ENCODE data around the gene ZNF79.

Gene ZNF79

DNA sequence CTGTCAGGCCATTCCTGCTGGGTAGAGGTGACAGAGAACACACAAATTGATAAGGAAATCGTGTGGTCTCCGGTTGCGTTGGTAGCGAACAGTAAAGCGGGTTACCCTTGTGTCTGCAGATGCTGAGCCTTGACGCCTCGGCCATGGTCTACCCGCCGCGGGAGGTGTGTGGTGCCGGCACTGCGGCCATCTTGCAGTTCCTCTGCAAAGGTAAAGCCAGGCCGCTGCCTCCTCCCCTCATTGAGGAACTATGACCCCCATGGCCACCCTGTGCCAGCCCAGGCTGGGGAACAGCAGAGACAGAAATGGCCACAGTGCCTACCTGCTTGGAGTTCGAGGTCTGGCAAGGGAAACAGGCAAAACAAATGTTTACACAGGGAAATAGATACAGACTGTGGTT lies 43.4 kb downstream of the ZNF79 start:
- Histone ChIP-seq H4K20me1 (ENCODE audit: low read depth, low read length) (no peaks in the 10 kb centered on the region), H3K9me3 (ENCODE audit: insufficient read depth, low read length) (no peaks in the 10 kb centered on the region), H2AFZ (ENCODE audit: low read depth, low read length, severe bottlenecking) (no peak overlapping the region), H3K4me3 (ENCODE audit: insufficient read depth, low read length, poor library complexity, severe bottlenecking) (no peak overlapping the region), H3F3A (ENCODE audit: insufficient read depth) (no peaks in the 10 kb centered on the region), H3K9me2 (replicated peaks; ENCODE audit: insufficient read depth, low read length) (no peaks in the 10 kb centered on the region), H3K79me2 (ENCODE audit: insufficient read depth, low read length) (no peaks in the 10 kb centered on the region), H3K27me3 (ENCODE audit: low read length) (no peaks in the 10 kb centered on the region), H3K9ac (ENCODE audit: low read length) (no peak overlapping the region), H3K27ac (ENCODE audit: low read depth, low read length) (no peak overlapping the region), H3K4me2 (ENCODE audit: low read depth, low read length, poor library complexity, severe bottlenecking) (no peak overlapping the region), H3K36me3 (ENCODE audit: low read length) (no peaks in the 10 kb centered on the region)
- TF ChIP-seq CTCF (IDR thresholded peaks at IDR 0.05; ENCODE audit: insufficient read depth, low read length, poor library complexity, severe bottlenecking) (no peak), EZH2phosphoT487 (conservative IDR thresholded peaks at IDR 0.05; ENCODE audit: low read length) (no peak)

GRCh38 chr9:127470662-127471061 lies 46.5 kb downstream of the ZNF79 start:
- Histone ChIP-seq H3K4me3 (ENCODE audit: insufficient read depth, low read length, poor library complexity, severe bottlenecking) (no peak overlapping the region), H3K9me3 (ENCODE audit: insufficient read depth, low read length) (no peaks in the 10 kb centered on the region), H4K20me1 (ENCODE audit: low read depth, low read length) (no peaks in the 10 kb centered on the region), H3K36me3 (ENCODE audit: low read length) (no peaks in the 10 kb centered on the region), H3K79me2 (ENCODE audit: insufficient read depth, low read length) (no peaks in the 10 kb centered on the region), H3K27me3 (ENCODE audit: low read length) (no peaks in the 10 kb centered on the region), H3K4me2 (ENCODE audit: low read depth, low read length, poor library complexity, severe bottlenecking) (no peak overlapping the region), H2AFZ (ENCODE audit: low read depth, low read length, severe bottlenecking) (no peak overlapping the region), H3F3A (ENCODE audit: insufficient read depth) (no peaks in the 10 kb centered on the region), H3K9ac (ENCODE audit: low read length) (no peak overlapping the region), H3K9me2 (replicated peaks; ENCODE audit: insufficient read depth, low read length) (no peaks in the 10 kb centered on the region), H3K27ac (ENCODE audit: low read depth, low read length) (no peak overlapping the region)
- TF ChIP-seq EZH2phosphoT487 (conservative IDR thresholded peaks at IDR 0.05; ENCODE audit: low read length) (no peak), CTCF (IDR thresholded peaks at IDR 0.05; ENCODE audit: insufficient read depth, low read length, poor library complexity, severe bottlenecking) (no peak)

- no peaks in the 10 kb centered on the region for H3K79me2 ChIP-seq (ENCODE audit: insufficient read depth, low read length)
- no peak overlapping the region for H3K4me2 ChIP-seq (ENCODE audit: low read depth, low read length, poor library complexity, severe bottlenecking)
- TF ChIP-seq EZH2phosphoT487 (conservative IDR thresholded peaks at IDR 0.05; ENCODE audit: low read length) (no peak), CTCF (IDR thresholded peaks at IDR 0.05; ENCODE audit: insufficient read depth, low read length, poor library complexity, severe bottlenecking) (no peak)
- no peak overlapping the region for H3K4me3 ChIP-seq (ENCODE audit: insufficient read depth, low read length, poor library complexity, severe bottlenecking)
- H3K9ac ChIP-seq (ENCODE audit: low read length): no peak overlapping the region
- H3F3A ChIP-seq (ENCODE audit: insufficient read depth): no peaks in the 10 kb centered on the region
- H2AFZ ChIP-seq (ENCODE audit: low read depth, low read length, severe bottlenecking): no peak overlapping the region
- no peaks in the 10 kb centered on the region for H4K20me1 ChIP-seq (ENCODE audit: low read depth, low read length)
- H3K36me3 ChIP-seq (ENCODE audit: low read length): no peaks in the 10 kb centered on the region
- H3K9me3 ChIP-seq (ENCODE audit: insufficient read depth, low read length): no peaks in the 10 kb centered on the region
- H3K9me2 ChIP-seq (replicated peaks; ENCODE audit: insufficient read depth, low read length): no peaks in the 10 kb centered on the region
- H3K27me3 ChIP-seq (ENCODE audit: low read length): no peaks in the 10 kb centered on the region
- H3K27ac ChIP-seq (ENCODE audit: low read depth, low read length): no peak overlapping the region
These were observed 49.3 kb downstream of the ZNF79 start for GRCh38 chr9:127473501-127473900.

DNA sequence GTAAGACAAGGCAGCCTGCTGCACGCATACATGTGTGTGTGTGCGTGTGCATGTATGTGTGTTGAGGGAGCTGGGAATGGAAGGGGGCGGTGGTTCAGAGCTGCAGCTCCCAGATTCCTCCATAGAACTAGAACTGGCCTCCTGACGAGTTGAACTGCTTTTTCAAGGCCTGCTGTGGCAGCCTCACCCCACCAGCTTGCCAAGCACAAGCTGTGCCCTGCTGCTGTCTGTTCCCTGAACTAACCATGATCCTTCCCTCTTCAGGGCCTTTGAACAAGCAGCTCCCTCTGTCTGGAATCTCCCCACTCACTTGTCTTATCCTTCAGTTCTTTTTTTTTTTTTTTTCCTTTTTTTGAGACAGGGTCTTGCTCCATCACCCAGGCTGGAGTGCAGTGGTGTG lies 49.8 kb downstream of the ZNF79 start:
- Histone ChIP-seq H3K27ac (ENCODE audit: low read depth, low read length) (no peak overlapping the region), H3K36me3 (ENCODE audit: low read length) (no peaks in the 10 kb centered on the region), H3F3A (ENCODE audit: insufficient read depth) (no peaks in the 10 kb centered on the region), H4K20me1 (ENCODE audit: low read depth, low read length) (no peaks in the 10 kb centered on the region), H3K9me3 (ENCODE audit: insufficient read depth, low read length) (no peaks in the 10 kb centered on the region), H3K9me2 (replicated peaks; ENCODE audit: insufficient read depth, low read length) (no peaks in the 10 kb centered on the region), H3K79me2 (ENCODE audit: insufficient read depth, low read length) (no peaks in the 10 kb centered on the region), H2AFZ (ENCODE audit: low read depth, low read length, severe bottlenecking) (no peak overlapping the region), H3K9ac (ENCODE audit: low read length) (no peak overlapping the region), H3K4me3 (ENCODE audit: insufficient read depth, low read length, poor library complexity, severe bottlenecking) (no peak overlapping the region), H3K4me2 (ENCODE audit: low read depth, low read length, poor library complexity, severe bottlenecking) (no peak overlapping the region), H3K27me3 (ENCODE audit: low read length) (no peaks in the 10 kb centered on the region)
- TF ChIP-seq EZH2phosphoT487 (conservative IDR thresholded peaks at IDR 0.05; ENCODE audit: low read length) (no peak), CTCF (IDR thresholded peaks at IDR 0.05; ENCODE audit: insufficient read depth, low read length, poor library complexity, severe bottlenecking) (no peak)
